ENCODE results near the gene AP3S1.
A peak's percentile ranks its signal among the peaks of the same experiment; 100 is the strongest.
"Not testable (repeated sequence)": the region's sequence is repeated elsewhere in the genome, so short reads cannot be mapped to it uniquely, and the experiment has no call there.

Gene AP3S1

GRCh38 chr5:115841382-115842088, at the start of gene AP3S1, which contains the start of gene ATG12:
Gene AP3S1 (plus strand): TSS chr5:115841935. CDS start chr5:115842038, 103 bp downstream.
Gene ATG12 (minus strand): TSS chr5:115841565. CDS start chr5:115841552, 13 bp downstream.
- DNase-seq = peak; percentile 96

GRCh38 chr5:115795700-115796099, 46.0 kb upstream of the AP3S1 start:
- no peak for DNase-seq

- no peak for DNase-seq
Observed at GRCh38 chr5:115796656-115797055, 45.1 kb upstream of the AP3S1 start.

GRCh38 chr5:115798252-115798651, 43.5 kb upstream of the AP3S1 start:
- no peak for DNase-seq

- DNase-seq = no peak
Observed at GRCh38 chr5:115800108-115800507, 41.6 kb upstream of the AP3S1 start.

- DNase-seq = no peak
Observed at GRCh38 chr5:115801152-115801551, 40.6 kb upstream of the AP3S1 start.

- DNase-seq = no peak
Observed at GRCh38 chr5:115801984-115802383, 39.8 kb upstream of the AP3S1 start.

- DNase-seq = no peak
Observed at GRCh38 chr5:115806986-115807653, 34.6 kb upstream of the AP3S1 start.

GRCh38 chr5:115807654-115808052, 34.1 kb upstream of the AP3S1 start:
- no peak for DNase-seq

- DNase-seq = not testable (repeated sequence)
Observed at GRCh38 chr5:115808066-115808465, 33.7 kb upstream of the AP3S1 start.

GRCh38 chr5:115809946-115810345, 31.8 kb upstream of the AP3S1 start:
- DNase-seq = no peak

GRCh38 chr5:115810761-115811160, 31.0 kb upstream of the AP3S1 start:
- DNase-seq = no peak

GRCh38 chr5:115811406-115811805, 30.3 kb upstream of the AP3S1 start:
- no peak for DNase-seq

GRCh38 chr5:115812372-115812771, 29.4 kb upstream of the AP3S1 start:
- no peak for DNase-seq

GRCh38 chr5:115813719-115814118, 28.0 kb upstream of the AP3S1 start:
- no peak for DNase-seq

- no peak for DNase-seq
Observed at GRCh38 chr5:115815006-115815692, 26.6 kb upstream of the AP3S1 start.

- DNase-seq = no peak
Observed at GRCh38 chr5:115815693-115816225, 26.0 kb upstream of the AP3S1 start.

- DNase-seq = no peak
Observed at GRCh38 chr5:115816226-115817081, 25.3 kb upstream of the AP3S1 start, which contains the start of gene CDO1. Gene CDO1 (minus strand): TSS chr5:115816659. CDS start chr5:115816397, 262 bp downstream.

GRCh38 chr5:115817386-115817785, 24.3 kb upstream of the AP3S1 start:
- DNase-seq = no peak

GRCh38 chr5:115818821-115819220, 22.9 kb upstream of the AP3S1 start:
- no peak for DNase-seq

GRCh38 chr5:115820846-115821245, 20.9 kb upstream of the AP3S1 start:
- DNase-seq = no peak

- DNase-seq = not testable (repeated sequence)
Observed at GRCh38 chr5:115824983-115825382, 16.8 kb upstream of the AP3S1 start.

Measured in inflammatory macrophage treated with lipopolysaccharide for 4 hours (primary cell).